ENCODE measurements around the gene FAM163B. TPM values are rescaled to one million over a fixed set of nuclear protein-coding genes. Genes with fewer than 3 reads are reported as not detected.
A peak's percentile ranks its signal among the peaks of the same experiment; 100 is the strongest.

The FAM163B gene
- total and polyA plus RNA-seq, 2 experiments from 2014 or later, result 5.6 TPM; not detected in 1

DNA sequence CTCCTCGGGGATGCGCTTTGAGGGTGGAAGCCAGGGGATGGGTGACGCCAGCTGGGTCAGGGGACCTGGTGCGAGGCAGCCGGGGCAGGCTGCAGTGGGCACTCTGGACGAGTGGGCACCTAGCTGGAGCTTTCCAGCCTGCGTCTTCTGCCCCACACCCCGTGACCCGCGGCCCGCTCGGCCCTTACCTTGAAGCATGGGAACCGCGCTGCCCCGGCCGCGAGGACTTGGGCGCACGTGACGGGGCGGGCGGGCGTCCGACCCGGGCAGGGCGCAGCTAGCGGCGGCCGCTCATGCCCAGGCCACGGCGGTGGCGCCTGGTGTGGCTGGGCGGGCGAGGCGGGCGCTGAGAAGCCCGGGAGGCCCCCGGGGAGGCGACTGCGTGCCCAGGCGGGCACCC is 300 bp downstream of the FAM163B start:
- TF ChIP-seq, protein P1, sequence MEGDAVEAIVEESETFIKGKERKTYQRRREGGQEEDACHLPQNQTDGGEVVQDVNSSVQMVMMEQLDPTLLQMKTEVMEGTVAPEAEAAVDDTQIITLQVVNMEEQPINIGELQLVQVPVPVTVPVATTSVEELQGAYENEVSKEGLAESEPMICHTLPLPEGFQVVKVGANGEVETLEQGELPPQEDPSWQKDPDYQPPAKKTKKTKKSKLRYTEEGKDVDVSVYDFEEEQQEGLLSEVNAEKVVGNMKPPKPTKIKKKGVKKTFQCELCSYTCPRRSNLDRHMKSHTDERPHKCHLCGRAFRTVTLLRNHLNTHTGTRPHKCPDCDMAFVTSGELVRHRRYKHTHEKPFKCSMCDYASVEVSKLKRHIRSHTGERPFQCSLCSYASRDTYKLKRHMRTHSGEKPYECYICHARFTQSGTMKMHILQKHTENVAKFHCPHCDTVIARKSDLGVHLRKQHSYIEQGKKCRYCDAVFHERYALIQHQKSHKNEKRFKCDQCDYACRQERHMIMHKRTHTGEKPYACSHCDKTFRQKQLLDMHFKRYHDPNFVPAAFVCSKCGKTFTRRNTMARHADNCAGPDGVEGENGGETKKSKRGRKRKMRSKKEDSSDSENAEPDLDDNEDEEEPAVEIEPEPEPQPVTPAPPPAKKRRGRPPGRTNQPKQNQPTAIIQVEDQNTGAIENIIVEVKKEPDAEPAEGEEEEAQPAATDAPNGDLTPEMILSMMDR (IDR thresholded peaks at IDR 0.05; ENCODE audit: low read depth, low read length), result no peak
- Histone ChIP-seq H3K9me3 (ENCODE audit: low read depth) (no peaks in the 10 kb centered on the region), H3K4me1 (ENCODE audit: low read depth) (no peaks in the 10 kb centered on the region), H3K27ac (no peak overlapping the region), H3K4me3 (peak overlapping the region; percentile 30), H3K27me3 (peaks cover 52% of the 10 kb centered on the region), H3K36me3 (no peaks in the 10 kb centered on the region)
- DNase-seq (ENCODE audit: low read depth in 1 of 2, low spot score in 1 of 2), result no peak

- H3K27me3 ChIP-seq, result peaks cover 47% of the 10 kb centered on the region
- no peak overlapping the region for H3K27ac ChIP-seq
- TF ChIP-seq, protein P1 (IDR thresholded peaks at IDR 0.05; ENCODE audit: low read depth, low read length), result no peak
- H3K4me1 ChIP-seq (ENCODE audit: low read depth), result no peaks in the 10 kb centered on the region
- no peak for DNase-seq (ENCODE audit: low read depth in 1 of 2, low spot score in 1 of 2)
- no peak overlapping the region for H3K4me3 ChIP-seq
- H3K9me3 ChIP-seq (ENCODE audit: low read depth), result no peaks in the 10 kb centered on the region
- no peaks in the 10 kb centered on the region for H3K36me3 ChIP-seq
Measured at GRCh38 chr9:133608382-133608781, 807 bp downstream of the FAM163B start.

DNA sequence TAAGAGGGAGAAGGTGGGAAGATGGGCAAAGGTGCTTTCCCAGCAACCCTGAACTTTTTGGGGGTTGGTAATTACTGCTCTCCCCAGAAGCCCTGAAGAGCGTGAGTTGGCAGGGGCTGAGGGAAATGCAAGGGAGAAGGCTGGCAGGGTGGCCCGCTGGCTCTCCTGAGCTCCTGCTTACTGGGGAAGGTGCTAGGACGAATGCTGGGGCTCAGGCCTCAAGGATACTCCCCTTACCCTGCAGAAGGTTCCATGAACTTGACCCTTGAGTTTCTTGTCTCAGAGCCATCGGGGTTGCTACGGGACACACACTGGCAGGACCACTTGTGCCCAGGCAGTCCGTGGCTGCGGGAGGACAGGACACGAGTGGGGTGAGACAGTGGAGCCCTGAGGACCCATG is 1.2 kb downstream of the FAM163B start:
- H3K4me1 ChIP-seq (ENCODE audit: low read depth), result no peaks in the 10 kb centered on the region
- H3K36me3 ChIP-seq, result no peaks in the 10 kb centered on the region
- no peaks in the 10 kb centered on the region for H3K9me3 ChIP-seq (ENCODE audit: low read depth)
- no peak overlapping the region for H3K4me3 ChIP-seq
- H3K27me3 ChIP-seq, result peaks cover 44% of the 10 kb centered on the region
- TF ChIP-seq, protein P1 (IDR thresholded peaks at IDR 0.05; ENCODE audit: low read depth, low read length), result no peak
- no peak overlapping the region for H3K27ac ChIP-seq
- DNase-seq (ENCODE audit: low read depth in 1 of 2, low spot score in 1 of 2), result no peak

- TF ChIP-seq, protein P1 (IDR thresholded peaks at IDR 0.05; ENCODE audit: low read depth, low read length), result no peak
Measured at GRCh38 chr9:133607381-133607780, 1.8 kb downstream of the FAM163B start.

GRCh38 chr9:133606708-133607025 is 2.5 kb downstream of the FAM163B start:
- H3K36me3 ChIP-seq, result no peaks in the 10 kb centered on the region
- H3K27ac ChIP-seq, result no peak overlapping the region
- H3K27me3 ChIP-seq, result peaks cover 33% of the 10 kb centered on the region
- H3K4me1 ChIP-seq (ENCODE audit: low read depth), result no peaks in the 10 kb centered on the region
- no peak overlapping the region for H3K4me3 ChIP-seq
- no peak for DNase-seq (ENCODE audit: low read depth in 1 of 2, low spot score in 1 of 2)
- H3K9me3 ChIP-seq (ENCODE audit: low read depth), result no peaks in the 10 kb centered on the region
- TF ChIP-seq, protein P1 (IDR thresholded peaks at IDR 0.05; ENCODE audit: low read depth, low read length), result no peak

More at GRCh38 chr9:133607381-133607780, 1.8 kb downstream of the FAM163B start:
- Histone ChIP-seq H3K36me3 (no peaks in the 10 kb centered on the region), H3K4me1 (ENCODE audit: low read depth) (no peaks in the 10 kb centered on the region), H3K27ac (no peak overlapping the region), H3K27me3 (peaks cover 38% of the 10 kb centered on the region), H3K9me3 (ENCODE audit: low read depth) (no peaks in the 10 kb centered on the region), H3K4me3 (no peak overlapping the region)
- DNase-seq (ENCODE audit: low read depth in 1 of 2, low spot score in 1 of 2), result no peak
